ENCODE data around the gene LYPD5. TPM values are rescaled to one million over a fixed set of nuclear protein-coding genes. Genes with fewer than 3 reads are reported as not detected.
"Not testable (repeated sequence)": the region's sequence is repeated elsewhere in the genome, so short reads cannot be mapped to it uniquely, and the experiment has no call there.

Gene LYPD5
- total RNA-seq, 1 donor from 2014 or later, result 0.85 TPM

DNA sequence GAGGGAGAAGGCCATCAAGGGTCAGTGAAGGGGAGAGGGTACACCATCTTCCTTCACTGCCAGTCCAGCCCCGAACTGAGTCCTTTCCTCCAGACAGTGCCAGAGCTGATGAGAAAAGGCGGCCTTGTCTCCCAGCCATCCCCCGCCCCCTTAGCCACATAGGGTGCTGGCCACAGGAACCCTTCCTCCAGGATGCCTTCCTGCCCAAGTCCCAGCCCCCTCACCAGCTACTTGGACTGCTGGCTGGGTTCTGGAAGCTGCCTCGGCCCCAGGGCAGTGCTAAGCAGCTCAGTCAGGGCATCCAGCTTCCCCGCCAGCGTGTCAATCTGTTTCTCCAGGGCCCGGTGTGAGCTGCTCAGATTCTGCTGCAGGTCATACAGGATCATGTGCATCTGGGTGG, 34.9 kb downstream of the LYPD5 start:
- no peaks in the 10 kb centered on the region for H3K36me3 Mint-ChIP-seq
- TF ChIP-seq, protein P1, sequence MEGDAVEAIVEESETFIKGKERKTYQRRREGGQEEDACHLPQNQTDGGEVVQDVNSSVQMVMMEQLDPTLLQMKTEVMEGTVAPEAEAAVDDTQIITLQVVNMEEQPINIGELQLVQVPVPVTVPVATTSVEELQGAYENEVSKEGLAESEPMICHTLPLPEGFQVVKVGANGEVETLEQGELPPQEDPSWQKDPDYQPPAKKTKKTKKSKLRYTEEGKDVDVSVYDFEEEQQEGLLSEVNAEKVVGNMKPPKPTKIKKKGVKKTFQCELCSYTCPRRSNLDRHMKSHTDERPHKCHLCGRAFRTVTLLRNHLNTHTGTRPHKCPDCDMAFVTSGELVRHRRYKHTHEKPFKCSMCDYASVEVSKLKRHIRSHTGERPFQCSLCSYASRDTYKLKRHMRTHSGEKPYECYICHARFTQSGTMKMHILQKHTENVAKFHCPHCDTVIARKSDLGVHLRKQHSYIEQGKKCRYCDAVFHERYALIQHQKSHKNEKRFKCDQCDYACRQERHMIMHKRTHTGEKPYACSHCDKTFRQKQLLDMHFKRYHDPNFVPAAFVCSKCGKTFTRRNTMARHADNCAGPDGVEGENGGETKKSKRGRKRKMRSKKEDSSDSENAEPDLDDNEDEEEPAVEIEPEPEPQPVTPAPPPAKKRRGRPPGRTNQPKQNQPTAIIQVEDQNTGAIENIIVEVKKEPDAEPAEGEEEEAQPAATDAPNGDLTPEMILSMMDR (conservative IDR thresholded peaks at IDR 0.05), result no peak
- no peak overlapping the region for H3K4me3 Mint-ChIP-seq
- H3K27me3 Mint-ChIP-seq, result peaks cover 13% of the 10 kb centered on the region
- H3K27ac Mint-ChIP-seq, result no peak overlapping the region
- H3K4me1 Mint-ChIP-seq (ENCODE audit: unreplicated experiment), result peaks cover 6% of the 10 kb centered on the region
- no peak for DNase-seq (ENCODE audit: extremely low spot score, unreplicated experiment)
- no peaks in the 10 kb centered on the region for H3K9me3 Mint-ChIP-seq

DNA sequence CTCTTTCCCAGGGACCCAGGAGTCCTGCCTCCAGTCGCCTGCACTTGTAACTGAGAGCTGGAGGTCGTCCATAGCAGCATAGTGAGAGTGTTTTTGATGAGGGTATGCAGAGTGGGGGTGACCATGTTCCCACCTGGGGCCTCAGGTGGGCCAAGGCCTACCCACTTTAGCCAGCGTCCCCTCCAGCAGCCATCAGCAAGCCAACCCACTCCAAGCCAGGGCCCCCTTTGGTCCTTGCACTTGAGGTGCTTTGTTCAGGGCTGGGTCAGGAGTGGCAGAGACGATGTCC, 35.5 kb downstream of the LYPD5 start:
- no peak overlapping the region for H3K4me3 Mint-ChIP-seq
- H3K27me3 Mint-ChIP-seq, result peaks cover 12% of the 10 kb centered on the region
- no peaks in the 10 kb centered on the region for H3K36me3 Mint-ChIP-seq
- DNase-seq (ENCODE audit: extremely low spot score, unreplicated experiment), result no peak
- no peak overlapping the region for H3K27ac Mint-ChIP-seq
- H3K4me1 Mint-ChIP-seq (ENCODE audit: unreplicated experiment), result peaks cover 6% of the 10 kb centered on the region
- H3K9me3 Mint-ChIP-seq, result no peaks in the 10 kb centered on the region
- TF ChIP-seq, protein P1 (conservative IDR thresholded peaks at IDR 0.05), result no peak

DNA sequence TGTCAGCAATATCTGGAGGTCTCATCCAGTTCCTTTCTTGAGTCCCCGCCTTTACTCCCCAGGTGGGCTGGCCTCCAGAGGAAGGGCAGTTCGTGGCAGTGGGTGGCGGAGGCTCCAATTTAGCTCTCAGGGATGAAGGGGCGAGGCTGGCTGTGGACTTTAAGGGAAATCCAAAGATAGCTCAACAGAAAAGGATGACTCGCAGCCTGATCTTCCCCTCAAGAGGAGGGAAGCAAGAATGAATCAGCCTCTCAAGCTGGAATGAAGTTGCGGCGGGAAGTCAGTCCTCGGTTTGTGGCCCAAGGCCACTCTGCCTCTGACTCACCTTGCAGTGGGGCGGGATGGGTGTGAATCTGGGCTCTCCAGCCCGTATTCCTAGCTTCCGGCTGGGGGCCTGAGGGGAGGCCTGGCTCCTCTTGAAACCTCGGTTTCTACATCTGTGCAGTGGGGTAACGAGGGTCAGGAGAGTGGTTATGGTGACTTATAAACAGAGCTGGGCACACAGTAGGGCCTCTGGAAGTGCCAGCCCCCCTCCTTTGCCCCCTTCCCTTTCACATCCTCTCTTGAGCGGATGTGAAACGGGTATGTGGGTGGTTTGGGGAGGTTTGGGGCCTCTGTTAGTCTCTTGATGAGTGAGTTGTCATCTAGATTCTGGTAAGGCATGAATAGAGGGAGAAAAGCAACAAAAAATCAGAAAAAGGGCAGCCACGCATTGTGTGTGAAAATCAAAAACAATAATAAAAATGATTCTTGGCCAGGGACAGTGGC, 37.0 kb downstream of the LYPD5 start:
- Mint-ChIP-seq H3K27ac (peak overlapping the region; percentile 79), H3K4me3 (no peak overlapping the region), H3K27me3 (peaks cover 7% of the 10 kb centered on the region), H3K9me3 (no peaks in the 10 kb centered on the region), H3K36me3 (no peaks in the 10 kb centered on the region), H3K4me1 (ENCODE audit: unreplicated experiment) (peaks cover 6% of the 10 kb centered on the region)
- DNase-seq (ENCODE audit: extremely low spot score, unreplicated experiment), result no peak
- TF ChIP-seq, protein P1 (conservative IDR thresholded peaks at IDR 0.05), result no peak

DNA sequence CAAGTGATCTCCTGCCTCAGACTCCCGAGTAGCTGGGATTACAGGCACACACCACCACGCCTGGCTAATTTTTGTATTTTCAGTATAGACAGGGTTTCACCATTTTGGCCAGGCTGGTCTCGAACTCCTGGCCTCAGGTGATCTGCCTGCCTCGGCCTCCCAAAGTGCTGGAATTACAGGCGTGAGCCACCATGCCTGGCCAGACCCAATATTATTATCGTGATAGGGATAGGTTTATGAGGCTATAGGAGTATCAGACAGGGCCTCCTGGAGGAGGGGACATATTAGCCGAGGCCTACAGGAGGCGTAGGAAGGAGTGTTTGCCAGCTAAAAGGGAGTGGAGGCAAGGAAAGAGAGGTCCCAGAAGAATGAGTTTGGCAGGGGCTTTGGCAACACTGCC, 37.6 kb downstream of the LYPD5 start:
- H3K27ac Mint-ChIP-seq, result peak overlapping the region; percentile 79
- not testable (repeated sequence) for H3K27me3 Mint-ChIP-seq; DNase-seq (ENCODE audit: extremely low spot score, unreplicated experiment); H3K36me3 Mint-ChIP-seq; H3K4me1 Mint-ChIP-seq (ENCODE audit: unreplicated experiment); H3K9me3 Mint-ChIP-seq; H3K4me3 Mint-ChIP-seq

DNA sequence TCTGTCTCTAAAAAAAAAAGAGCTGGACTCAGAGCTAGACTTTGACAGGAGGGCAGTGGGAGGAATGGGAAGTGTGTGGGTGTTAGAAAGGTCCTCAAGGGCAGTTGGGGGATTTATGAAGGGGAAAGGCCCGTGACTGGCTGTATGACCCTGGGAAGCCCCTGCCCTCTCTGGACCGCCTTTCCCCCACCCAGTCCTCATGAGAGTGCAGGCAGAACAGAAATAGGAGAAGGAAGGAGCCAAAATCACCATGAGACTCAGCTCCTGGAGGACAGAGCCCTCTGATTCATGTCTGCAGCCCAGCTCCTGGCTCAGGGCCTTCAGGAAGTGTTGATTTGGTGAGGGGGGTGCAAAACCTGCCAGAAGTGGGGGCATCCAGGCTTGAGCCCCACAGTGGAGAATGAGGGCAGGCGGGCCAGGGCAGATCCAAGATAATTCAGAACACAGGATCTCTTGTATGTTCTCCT, 38.7 kb downstream of the LYPD5 start:
- peaks cover 15% of the 10 kb centered on the region for H3K4me1 Mint-ChIP-seq (ENCODE audit: unreplicated experiment)
- no peak overlapping the region for H3K27ac Mint-ChIP-seq
- no peaks in the 10 kb centered on the region for H3K9me3 Mint-ChIP-seq
- TF ChIP-seq, protein P1 (conservative IDR thresholded peaks at IDR 0.05), result no peak
- H3K27me3 Mint-ChIP-seq, result no peaks in the 10 kb centered on the region
- DNase-seq (ENCODE audit: extremely low spot score, unreplicated experiment), result no peak
- H3K4me3 Mint-ChIP-seq, result no peak overlapping the region
- no peaks in the 10 kb centered on the region for H3K36me3 Mint-ChIP-seq

DNA sequence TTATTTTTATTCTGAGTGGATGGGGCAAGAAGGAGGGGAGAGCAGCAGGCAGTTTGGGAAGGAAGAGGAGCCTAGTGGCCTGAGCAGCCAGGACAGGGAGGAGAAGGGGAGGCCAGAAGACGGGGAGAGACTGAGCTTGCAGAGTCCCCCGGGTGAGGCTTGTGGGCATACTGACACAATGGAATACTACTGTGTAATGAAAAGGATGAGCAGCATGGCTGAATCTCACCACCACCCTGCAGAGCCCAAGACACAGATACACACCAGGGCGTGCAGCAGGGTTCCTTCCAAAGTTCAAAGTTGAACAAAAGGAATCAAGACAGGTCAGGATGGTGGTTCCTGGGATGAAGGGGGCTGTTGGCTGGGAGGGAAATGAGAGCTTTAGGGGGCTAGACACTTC, 39.4 kb downstream of the LYPD5 start:
- Mint-ChIP-seq H3K36me3 (no peaks in the 10 kb centered on the region), H3K4me1 (ENCODE audit: unreplicated experiment) (peaks cover 15% of the 10 kb centered on the region), H3K27me3 (no peaks in the 10 kb centered on the region), H3K27ac (peak overlapping the region; percentile 40), H3K4me3 (no peak overlapping the region), H3K9me3 (no peaks in the 10 kb centered on the region)
- TF ChIP-seq, protein P1 (conservative IDR thresholded peaks at IDR 0.05), result no peak
- DNase-seq (ENCODE audit: extremely low spot score, unreplicated experiment), result no peak

All from type B pancreatic cell (in vitro differentiated cells).